ENCODE data around the gene GDF15. TPM values are rescaled to one million over a fixed set of nuclear protein-coding genes. Genes with fewer than 3 reads are reported as not detected.

Gene GDF15
- total RNA-seq, 1 experiment from 2014 or later = 27.3 TPM

DNA sequence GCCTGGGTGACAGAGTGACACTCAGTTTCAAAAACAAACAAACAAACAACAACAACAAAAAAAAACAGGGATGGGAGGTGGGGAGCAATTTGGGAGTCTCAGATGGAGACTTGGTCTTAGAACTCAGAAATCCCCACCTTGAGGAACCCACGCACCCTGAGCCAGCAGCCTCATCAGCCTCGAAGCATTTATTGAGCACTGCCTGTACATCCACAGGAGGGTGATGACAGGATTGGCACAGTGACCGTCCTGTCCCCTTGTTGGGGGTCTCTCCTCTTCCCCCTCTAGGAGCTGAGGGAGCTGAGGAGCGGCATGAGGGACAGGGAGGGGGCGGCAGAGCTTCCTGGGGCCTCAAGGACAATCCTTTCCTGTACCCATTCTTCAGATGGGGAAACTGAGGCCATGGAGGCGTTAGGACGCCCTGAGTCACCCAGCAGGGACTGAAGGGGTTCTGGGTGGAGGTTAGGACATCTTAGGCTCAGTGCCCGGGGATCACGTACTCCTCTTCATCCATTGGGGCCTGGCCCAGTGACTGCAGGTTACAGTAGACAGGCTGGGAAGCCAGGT lies 5.6 kb downstream of the GDF15 start (continued):
- TF ChIP-seq, protein P1, sequence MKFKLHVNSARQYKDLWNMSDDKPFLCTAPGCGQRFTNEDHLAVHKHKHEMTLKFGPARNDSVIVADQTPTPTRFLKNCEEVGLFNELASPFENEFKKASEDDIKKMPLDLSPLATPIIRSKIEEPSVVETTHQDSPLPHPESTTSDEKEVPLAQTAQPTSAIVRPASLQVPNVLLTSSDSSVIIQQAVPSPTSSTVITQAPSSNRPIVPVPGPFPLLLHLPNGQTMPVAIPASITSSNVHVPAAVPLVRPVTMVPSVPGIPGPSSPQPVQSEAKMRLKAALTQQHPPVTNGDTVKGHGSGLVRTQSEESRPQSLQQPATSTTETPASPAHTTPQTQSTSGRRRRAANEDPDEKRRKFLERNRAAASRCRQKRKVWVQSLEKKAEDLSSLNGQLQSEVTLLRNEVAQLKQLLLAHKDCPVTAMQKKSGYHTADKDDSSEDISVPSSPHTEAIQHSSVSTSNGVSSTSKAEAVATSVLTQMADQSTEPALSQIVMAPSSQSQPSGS (CRISPR knock-in tag; IDR thresholded peaks at IDR 0.05; ENCODE audit: borderline replicate concordance, low read depth) = no peak
- TF ChIP-seq FOXJ3 (CRISPR knock-in tag; IDR thresholded peaks at IDR 0.05; ENCODE audit: borderline replicate concordance) (no peak), ETV6 (CRISPR knock-in tag; IDR thresholded peaks at IDR 0.05) (no peak), HMGA2 (CRISPR knock-in tag; IDR thresholded peaks at IDR 0.05) (no peak)
- TF ChIP-seq, protein P2, sequence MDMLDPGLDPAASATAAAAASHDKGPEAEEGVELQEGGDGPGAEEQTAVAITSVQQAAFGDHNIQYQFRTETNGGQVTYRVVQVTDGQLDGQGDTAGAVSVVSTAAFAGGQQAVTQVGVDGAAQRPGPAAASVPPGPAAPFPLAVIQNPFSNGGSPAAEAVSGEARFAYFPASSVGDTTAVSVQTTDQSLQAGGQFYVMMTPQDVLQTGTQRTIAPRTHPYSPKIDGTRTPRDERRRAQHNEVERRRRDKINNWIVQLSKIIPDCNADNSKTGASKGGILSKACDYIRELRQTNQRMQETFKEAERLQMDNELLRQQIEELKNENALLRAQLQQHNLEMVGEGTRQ (CRISPR knock-in tag; IDR thresholded peaks at IDR 0.05) = no peak
- TF ChIP-seq, protein P3, sequence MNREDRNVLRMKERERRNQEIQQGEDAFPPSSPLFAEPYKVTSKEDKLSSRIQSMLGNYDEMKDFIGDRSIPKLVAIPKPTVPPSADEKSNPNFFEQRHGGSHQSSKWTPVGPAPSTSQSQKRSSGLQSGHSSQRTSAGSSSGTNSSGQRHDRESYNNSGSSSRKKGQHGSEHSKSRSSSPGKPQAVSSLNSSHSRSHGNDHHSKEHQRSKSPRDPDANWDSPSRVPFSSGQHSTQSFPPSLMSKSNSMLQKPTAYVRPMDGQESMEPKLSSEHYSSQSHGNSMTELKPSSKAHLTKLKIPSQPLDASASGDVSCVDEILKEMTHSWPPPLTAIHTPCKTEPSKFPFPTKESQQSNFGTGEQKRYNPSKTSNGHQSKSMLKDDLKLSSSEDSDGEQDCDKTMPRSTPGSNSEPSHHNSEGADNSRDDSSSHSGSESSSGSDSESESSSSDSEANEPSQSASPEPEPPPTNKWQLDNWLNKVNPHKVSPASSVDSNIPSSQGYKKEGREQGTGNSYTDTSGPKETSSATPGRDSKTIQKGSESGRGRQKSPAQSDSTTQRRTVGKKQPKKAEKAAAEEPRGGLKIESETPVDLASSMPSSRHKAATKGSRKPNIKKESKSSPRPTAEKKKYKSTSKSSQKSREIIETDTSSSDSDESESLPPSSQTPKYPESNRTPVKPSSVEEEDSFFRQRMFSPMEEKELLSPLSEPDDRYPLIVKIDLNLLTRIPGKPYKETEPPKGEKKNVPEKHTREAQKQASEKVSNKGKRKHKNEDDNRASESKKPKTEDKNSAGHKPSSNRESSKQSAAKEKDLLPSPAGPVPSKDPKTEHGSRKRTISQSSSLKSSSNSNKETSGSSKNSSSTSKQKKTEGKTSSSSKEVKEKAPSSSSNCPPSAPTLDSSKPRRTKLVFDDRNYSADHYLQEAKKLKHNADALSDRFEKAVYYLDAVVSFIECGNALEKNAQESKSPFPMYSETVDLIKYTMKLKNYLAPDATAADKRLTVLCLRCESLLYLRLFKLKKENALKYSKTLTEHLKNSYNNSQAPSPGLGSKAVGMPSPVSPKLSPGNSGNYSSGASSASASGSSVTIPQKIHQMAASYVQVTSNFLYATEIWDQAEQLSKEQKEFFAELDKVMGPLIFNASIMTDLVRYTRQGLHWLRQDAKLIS (CRISPR knock-in tag; IDR thresholded peaks at IDR 0.05; ENCODE audit: borderline replicate concordance) = no peak

DNA sequence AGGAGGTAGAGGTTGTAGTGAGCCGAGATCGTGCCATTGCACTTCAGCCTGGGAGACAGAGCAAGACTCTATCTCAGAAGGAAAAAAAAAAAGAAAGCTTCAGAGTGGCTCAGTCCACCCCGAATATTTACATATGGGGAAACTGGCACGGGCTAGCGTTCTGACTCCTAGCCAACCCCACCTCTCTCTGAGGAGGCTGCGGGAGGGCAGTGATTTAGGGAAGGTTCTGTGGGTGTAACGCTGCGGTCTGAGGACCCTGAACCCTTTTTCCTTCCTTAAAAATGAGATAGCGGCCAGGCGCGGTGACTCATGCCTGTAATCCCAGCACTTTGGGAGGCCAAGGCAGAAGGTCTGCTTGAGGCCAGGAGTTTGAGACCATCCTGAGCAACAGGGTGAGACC lies 6.5 kb downstream of the GDF15 start:
- CTCF ChIA-PET = interaction anchor here (0.6 to 6.1 kb wide), 4 partner anchors 9 to 140 kb away, joined by 3 to 63 read pairs (median 4); partner anchors contain the start of gene JUND
- no peak overlapping the region for H3K27ac Mint-ChIP-seq
- TF ChIP-seq FOXJ3 (CRISPR knock-in tag; IDR thresholded peaks at IDR 0.05; ENCODE audit: borderline replicate concordance) (no peak), CBFB (CRISPR knock-in tag; IDR thresholded peaks at IDR 0.05; ENCODE audit: low read depth) (no peak), SMAD3 (CRISPR knock-in tag; IDR thresholded peaks at IDR 0.05; ENCODE audit: borderline replicate concordance) (no peak), ZNF263 (CRISPR knock-in tag; IDR thresholded peaks at IDR 0.05; ENCODE audit: low read depth) (no peak), FOXP1 (CRISPR knock-in tag; IDR thresholded peaks at IDR 0.05; ENCODE audit: borderline replicate concordance) (no peak), TP53 (CRISPR knock-in tag; IDR thresholded peaks at IDR 0.05) (no peak), ZNF219 (CRISPR knock-in tag; IDR thresholded peaks at IDR 0.05; ENCODE audit: borderline replicate concordance) (no peak), ESRRA (CRISPR knock-in tag; IDR thresholded peaks at IDR 0.05; ENCODE audit: borderline replicate concordance) (no peak), ZNF423 (CRISPR knock-in tag; IDR thresholded peaks at IDR 0.05) (no peak), MXD4 (CRISPR knock-in tag; IDR thresholded peaks at IDR 0.05; ENCODE audit: borderline replicate concordance) (no peak)
- TF ChIP-seq, protein P4, sequence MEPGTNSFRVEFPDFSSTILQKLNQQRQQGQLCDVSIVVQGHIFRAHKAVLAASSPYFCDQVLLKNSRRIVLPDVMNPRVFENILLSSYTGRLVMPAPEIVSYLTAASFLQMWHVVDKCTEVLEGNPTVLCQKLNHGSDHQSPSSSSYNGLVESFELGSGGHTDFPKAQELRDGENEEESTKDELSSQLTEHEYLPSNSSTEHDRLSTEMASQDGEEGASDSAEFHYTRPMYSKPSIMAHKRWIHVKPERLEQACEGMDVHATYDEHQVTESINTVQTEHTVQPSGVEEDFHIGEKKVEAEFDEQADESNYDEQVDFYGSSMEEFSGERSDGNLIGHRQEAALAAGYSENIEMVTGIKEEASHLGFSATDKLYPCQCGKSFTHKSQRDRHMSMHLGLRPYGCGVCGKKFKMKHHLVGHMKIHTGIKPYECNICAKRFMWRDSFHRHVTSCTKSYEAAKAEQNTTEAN (CRISPR knock-in tag; IDR thresholded peaks at IDR 0.05) = no peak
- TF ChIP-seq, protein P5, sequence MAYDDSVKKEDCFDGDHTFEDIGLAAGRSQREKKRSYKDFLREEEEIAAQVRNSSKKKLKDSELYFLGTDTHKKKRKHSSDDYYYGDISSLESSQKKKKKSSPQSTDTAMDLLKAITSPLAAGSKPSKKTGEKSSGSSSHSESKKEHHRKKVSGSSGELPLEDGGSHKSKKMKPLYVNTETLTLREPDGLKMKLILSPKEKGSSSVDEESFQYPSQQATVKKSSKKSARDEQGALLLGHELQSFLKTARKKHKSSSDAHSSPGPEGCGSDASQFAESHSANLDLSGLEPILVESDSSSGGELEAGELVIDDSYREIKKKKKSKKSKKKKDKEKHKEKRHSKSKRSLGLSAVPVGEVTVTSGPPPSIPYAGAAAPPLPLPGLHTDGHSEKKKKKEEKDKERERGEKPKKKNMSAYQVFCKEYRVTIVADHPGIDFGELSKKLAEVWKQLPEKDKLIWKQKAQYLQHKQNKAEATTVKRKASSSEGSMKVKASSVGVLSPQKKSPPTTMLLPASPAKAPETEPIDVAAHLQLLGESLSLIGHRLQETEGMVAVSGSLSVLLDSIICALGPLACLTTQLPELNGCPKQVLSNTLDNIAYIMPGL (CRISPR knock-in tag; IDR thresholded peaks at IDR 0.05) = no peak
- TF ChIP-seq, protein P6, sequence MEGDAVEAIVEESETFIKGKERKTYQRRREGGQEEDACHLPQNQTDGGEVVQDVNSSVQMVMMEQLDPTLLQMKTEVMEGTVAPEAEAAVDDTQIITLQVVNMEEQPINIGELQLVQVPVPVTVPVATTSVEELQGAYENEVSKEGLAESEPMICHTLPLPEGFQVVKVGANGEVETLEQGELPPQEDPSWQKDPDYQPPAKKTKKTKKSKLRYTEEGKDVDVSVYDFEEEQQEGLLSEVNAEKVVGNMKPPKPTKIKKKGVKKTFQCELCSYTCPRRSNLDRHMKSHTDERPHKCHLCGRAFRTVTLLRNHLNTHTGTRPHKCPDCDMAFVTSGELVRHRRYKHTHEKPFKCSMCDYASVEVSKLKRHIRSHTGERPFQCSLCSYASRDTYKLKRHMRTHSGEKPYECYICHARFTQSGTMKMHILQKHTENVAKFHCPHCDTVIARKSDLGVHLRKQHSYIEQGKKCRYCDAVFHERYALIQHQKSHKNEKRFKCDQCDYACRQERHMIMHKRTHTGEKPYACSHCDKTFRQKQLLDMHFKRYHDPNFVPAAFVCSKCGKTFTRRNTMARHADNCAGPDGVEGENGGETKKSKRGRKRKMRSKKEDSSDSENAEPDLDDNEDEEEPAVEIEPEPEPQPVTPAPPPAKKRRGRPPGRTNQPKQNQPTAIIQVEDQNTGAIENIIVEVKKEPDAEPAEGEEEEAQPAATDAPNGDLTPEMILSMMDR (IDR thresholded peaks at IDR 0.05) = no peak
- TF ChIP-seq, protein P7, sequence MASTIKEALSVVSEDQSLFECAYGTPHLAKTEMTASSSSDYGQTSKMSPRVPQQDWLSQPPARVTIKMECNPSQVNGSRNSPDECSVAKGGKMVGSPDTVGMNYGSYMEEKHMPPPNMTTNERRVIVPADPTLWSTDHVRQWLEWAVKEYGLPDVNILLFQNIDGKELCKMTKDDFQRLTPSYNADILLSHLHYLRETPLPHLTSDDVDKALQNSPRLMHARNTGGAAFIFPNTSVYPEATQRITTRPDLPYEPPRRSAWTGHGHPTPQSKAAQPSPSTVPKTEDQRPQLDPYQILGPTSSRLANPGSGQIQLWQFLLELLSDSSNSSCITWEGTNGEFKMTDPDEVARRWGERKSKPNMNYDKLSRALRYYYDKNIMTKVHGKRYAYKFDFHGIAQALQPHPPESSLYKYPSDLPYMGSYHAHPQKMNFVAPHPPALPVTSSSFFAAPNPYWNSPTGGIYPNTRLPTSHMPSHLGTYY (CRISPR knock-in tag; IDR thresholded peaks at IDR 0.05) = no peak
- TF ChIP-seq, protein P1 (CRISPR knock-in tag; IDR thresholded peaks at IDR 0.05; ENCODE audit: borderline replicate concordance, low read depth) = no peak

More for the DNA sequence above, 6.5 kb downstream of the GDF15 start:
- H3K27me3 Mint-ChIP-seq (ENCODE audit: low read depth) = peaks cover 25% of the 10 kb centered on the region
- no peaks in the 10 kb centered on the region for H3K9me3 Mint-ChIP-seq
- peaks cover 3% of the 10 kb centered on the region; the same call in 1 of the 2 replicates for H3K4me1 Mint-ChIP-seq
- H3K4me3 Mint-ChIP-seq = no peak overlapping the region
- POLR2A ChIA-PET = no interaction called here
- no peak for ATAC-seq
- DNase-seq (ENCODE audit: low spot score) = no peak
- H3K36me3 Mint-ChIP-seq = peaks cover 11% of the 10 kb centered on the region

Measured in WTC11 (cell line).